PFSK-1 (cell line): ENCODE data around the gene CORO1C.

Experiments
- FOXP2 ChIP-seq: optimal IDR thresholded peaks from 2 replicates; pipeline ENCODE3; 2011; ENCODE audit warnings: borderline replicate concordance, control low read depth, inconsistent platforms; ENCODE audit not compliant: insufficient read depth; ENCODE audit errors: extremely low read length, extremely low read depth
- POLR2AphosphoS5 ChIP-seq: IDR thresholded peaks from 2 replicates; pipeline ENCODE4 v1.6.1; 2012; ENCODE audit warnings: low read depth, mild to moderate bottlenecking, control low read depth, low read length, moderate library complexity
- SIN3A ChIP-seq: IDR thresholded peaks from 2 replicates; pipeline ENCODE4 v1.6.1; 2012; ENCODE audit warnings: mild to moderate bottlenecking, low read length, moderate library complexity, borderline replicate concordance; ENCODE audit not compliant: insufficient read depth
- TAF1 ChIP-seq: IDR thresholded peaks from 2 replicates; pipeline ENCODE4 v1.6.1; 2012; ENCODE audit warnings: low read length, control low read depth, borderline replicate concordance; ENCODE audit not compliant: insufficient read depth
- TF ChIP-seq, protein P1 (sequence below), 2 experiments: IDR thresholded peaks; 2 replicates each; pipeline versions ENCODE4 v1.6.1 to v1.8.0; 2011 to 2012; ENCODE audit warnings: low read depth in 2 of 2, low read length in 2 of 2, control low read depth in 1 of 2, inconsistent platforms in 1 of 2, mild to moderate bottlenecking in 1 of 2, moderate library complexity in 1 of 2; ENCODE audit not compliant: insufficient read depth in 1 of 2

Gene CORO1C

DNA sequence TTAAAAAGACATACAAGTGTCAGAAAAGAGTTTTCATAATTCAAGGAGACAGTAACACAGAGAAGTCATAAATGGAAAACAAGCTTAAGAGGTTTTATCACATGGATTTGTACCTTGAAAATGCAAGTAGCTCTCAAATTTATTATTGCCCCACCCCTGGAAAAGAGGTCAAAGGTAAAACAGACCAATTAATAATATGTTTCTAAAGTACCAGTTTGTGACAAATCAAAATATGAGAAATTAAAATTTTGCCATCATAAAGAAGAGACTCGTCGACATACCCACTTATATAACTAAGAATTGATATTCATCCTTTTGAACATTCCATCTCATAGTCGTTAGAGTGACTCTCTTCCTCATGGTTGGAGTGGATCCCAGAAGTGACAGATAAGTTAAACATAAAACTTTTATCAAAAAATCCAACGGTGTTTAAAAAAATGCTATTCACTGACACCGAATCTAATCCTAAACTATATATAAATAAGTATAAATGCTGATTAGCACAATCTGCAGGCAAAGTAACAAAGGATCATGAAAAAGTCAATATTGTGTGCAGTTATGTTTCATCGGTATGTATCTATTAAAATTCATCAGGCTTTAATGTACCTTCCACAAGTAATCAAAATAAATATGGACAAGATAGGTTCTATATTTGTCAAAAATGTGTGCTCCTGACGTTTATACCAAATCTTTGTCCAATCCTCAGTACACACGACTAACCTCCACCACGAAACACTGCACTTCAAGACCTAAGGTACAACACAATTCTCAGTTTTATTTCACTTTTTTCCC, 2.3 kb downstream of the CORO1C start:
- TF ChIP-seq TAF1: no peak
- TF ChIP-seq POLR2AphosphoS5: no peak
- TF ChIP-seq FOXP2: no peak
- TF ChIP-seq SIN3A: no peak
- TF ChIP-seq, protein P1, sequence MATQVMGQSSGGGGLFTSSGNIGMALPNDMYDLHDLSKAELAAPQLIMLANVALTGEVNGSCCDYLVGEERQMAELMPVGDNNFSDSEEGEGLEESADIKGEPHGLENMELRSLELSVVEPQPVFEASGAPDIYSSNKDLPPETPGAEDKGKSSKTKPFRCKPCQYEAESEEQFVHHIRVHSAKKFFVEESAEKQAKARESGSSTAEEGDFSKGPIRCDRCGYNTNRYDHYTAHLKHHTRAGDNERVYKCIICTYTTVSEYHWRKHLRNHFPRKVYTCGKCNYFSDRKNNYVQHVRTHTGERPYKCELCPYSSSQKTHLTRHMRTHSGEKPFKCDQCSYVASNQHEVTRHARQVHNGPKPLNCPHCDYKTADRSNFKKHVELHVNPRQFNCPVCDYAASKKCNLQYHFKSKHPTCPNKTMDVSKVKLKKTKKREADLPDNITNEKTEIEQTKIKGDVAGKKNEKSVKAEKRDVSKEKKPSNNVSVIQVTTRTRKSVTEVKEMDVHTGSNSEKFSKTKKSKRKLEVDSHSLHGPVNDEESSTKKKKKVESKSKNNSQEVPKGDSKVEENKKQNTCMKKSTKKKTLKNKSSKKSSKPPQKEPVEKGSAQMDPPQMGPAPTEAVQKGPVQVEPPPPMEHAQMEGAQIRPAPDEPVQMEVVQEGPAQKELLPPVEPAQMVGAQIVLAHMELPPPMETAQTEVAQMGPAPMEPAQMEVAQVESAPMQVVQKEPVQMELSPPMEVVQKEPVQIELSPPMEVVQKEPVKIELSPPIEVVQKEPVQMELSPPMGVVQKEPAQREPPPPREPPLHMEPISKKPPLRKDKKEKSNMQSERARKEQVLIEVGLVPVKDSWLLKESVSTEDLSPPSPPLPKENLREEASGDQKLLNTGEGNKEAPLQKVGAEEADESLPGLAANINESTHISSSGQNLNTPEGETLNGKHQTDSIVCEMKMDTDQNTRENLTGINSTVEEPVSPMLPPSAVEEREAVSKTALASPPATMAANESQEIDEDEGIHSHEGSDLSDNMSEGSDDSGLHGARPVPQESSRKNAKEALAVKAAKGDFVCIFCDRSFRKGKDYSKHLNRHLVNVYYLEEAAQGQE (IDR thresholded peaks at IDR 0.05; ENCODE audit: insufficient read depth in 1 of 2, low read depth in 2 of 2, low read length in 2 of 2): no peak

DNA sequence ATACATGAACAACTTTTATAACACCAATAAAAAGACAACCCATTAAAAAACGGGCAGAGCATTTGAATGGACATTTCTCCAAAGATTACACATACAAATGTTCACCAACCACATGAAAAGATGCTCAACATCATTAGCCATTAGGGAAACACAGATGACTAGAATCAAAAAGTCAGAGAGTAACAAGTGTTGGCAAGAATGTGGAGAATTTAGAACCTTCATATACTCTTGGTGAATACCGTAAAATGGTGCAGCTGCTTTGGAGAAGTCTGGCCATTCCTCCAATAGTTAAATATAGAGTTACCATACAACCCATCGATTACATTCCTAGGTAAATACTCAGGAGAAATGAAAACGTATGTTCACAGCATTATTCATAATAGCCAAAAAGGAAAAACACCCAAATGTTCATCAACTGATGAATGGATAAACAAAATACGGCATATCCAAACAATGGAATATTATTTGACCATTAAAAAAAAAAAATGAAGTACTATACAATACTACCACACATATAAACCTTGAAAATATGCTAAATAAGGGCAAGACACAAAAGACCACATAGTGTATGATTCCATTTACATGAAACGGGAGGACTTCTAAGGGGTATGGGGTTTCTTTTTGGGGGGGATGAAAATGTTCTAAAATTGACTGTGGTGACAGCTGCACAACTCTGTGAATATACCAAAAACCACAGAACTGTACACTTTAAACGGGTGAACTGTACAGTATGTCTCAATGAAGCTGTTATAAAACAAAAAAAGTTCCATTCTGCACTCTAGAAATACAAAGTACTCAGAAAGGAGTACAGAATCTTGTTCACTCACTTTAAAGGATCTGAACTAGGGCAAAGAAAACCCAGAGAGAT, 3.2 kb downstream of the CORO1C start:
- TF ChIP-seq, protein P1 (IDR thresholded peaks at IDR 0.05; ENCODE audit: insufficient read depth in 1 of 2, low read depth in 2 of 2, low read length in 2 of 2): no peak
- no peak for TF ChIP-seq FOXP2

DNA sequence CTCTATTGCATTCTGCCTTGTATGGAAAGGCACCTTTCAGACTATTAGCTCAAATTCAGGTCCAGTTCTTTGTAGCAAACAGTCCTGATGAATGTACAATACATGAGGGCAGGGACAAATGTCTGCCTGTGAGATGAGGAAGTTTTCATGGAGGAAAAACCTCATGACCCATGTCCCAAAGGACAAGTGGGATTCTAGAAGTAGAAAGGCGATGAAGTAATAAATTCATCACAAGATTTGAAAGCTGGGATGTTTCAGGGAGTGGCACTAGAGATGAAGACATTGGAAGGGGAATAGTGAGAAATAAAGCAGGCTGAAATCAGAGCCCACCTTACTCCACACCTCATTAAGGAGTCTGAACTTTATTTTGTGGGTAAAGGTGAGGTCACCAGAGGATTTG, 4.2 kb downstream of the CORO1C start:
- TF ChIP-seq SIN3A (no peak), POLR2AphosphoS5 (no peak), FOXP2 (no peak), TAF1 (no peak)
- TF ChIP-seq, protein P1 (IDR thresholded peaks at IDR 0.05; ENCODE audit: insufficient read depth in 1 of 2, low read depth in 2 of 2, low read length in 2 of 2): no peak

DNA sequence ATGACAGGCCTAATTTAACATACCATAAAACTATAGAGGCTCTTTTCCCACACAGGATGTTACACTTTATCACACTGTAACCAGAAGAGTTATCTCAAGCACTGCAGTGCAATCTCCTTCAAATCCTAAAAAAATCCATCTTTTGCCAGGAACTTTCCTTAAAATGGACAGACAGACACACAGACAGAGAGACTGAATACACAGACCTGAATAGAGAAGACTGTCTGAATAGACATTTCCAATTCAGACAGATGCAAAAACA, 6.5 kb downstream of the CORO1C start:
- TF ChIP-seq TAF1 (no peak), POLR2AphosphoS5 (no peak), FOXP2 (no peak), SIN3A (no peak)
- TF ChIP-seq, protein P1 (IDR thresholded peaks at IDR 0.05; ENCODE audit: insufficient read depth in 1 of 2, low read depth in 2 of 2, low read length in 2 of 2): no peak
